Upper lobe of left lung (tissue), 4 donors: ENCODE data around the gene CTPS1.

ENCODE experiments used
- CTCF ChIP-seq, 6 experiments: fragments of 450-650 bp in 4 of 6; fragments of 200-600 bp in 2 of 6; sonication (generic) in 2 of 6; IDR thresholded peaks; one replicate each; pipeline ENCODE4 v1.5.1; 2016 to 2019; ENCODE audit warnings: antibody characterized with exemption in 6 of 6
- POLR2A ChIP-seq, 4 donors: fragments of 450-650 bp; IDR thresholded peaks; one replicate each; pipeline ENCODE4 v1.5.1; 2016 to 2017; ENCODE audit warnings: antibody characterized with exemption in 4 of 4, mild to moderate bottlenecking in 2 of 4
- POLR2AphosphoS5 ChIP-seq, 2 donors: sonication (generic); formaldehyde crosslinking; IDR thresholded peaks; one replicate each; pipeline ENCODE4 v1.5.1; 2017; ENCODE audit warnings: antibody characterized with exemption in 2 of 2

- TF ChIP-seq CTCF (IDR thresholded peaks at IDR 0.05): no peak
- no peak for TF ChIP-seq POLR2AphosphoS5 (IDR thresholded peaks at IDR 0.05)
- TF ChIP-seq POLR2A (IDR thresholded peaks at IDR 0.05): no peak
These were observed 3.8 kb downstream of the CTPS1 start for GRCh38 chr1:40983286-40983685.
